GM18508 (cell line): Measurements from ENCODE around the gene GPR161.

Experiments
- ATAC-seq: cut with Tn5 transposase; IDR thresholded peaks from one replicate; pipeline ENCODE4 v1.9.1; 2021; ENCODE audit warnings: moderate number of reproducible peaks; ENCODE audit not compliant: insufficient read depth, unreplicated experiment

The GPR161 gene

DNA sequence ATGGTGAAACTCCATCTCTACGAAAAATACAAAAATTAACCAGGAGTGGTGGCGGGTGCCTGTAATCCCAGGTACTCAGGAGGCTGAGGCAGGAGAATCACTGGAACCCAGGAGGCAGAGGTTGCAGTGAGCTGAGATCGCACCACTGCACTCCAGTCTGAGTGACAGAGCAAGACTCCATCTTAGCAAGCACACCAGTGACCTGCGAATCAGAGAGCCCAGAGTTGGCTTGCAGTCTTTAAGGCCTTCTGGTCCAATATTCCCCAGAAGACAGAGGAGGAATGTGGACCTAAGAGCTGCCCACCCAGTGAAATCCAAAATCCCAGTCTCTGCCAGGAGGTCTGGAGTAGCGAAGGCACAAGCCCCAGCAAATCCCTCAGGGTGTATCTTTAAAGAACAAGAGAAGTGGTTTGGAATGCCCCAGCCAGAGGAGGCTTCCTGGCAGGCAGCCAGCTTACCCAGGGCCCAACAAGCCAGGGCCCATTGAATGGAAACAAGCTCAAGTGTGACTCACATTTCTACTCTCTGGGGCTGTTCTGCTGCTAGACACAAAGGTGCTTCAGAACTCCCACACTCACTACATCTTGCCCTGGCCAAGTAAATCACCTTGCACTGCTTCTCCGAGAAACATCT lies 23.9 kb downstream of the GPR161 start:
- ATAC-seq, result no peak

DNA sequence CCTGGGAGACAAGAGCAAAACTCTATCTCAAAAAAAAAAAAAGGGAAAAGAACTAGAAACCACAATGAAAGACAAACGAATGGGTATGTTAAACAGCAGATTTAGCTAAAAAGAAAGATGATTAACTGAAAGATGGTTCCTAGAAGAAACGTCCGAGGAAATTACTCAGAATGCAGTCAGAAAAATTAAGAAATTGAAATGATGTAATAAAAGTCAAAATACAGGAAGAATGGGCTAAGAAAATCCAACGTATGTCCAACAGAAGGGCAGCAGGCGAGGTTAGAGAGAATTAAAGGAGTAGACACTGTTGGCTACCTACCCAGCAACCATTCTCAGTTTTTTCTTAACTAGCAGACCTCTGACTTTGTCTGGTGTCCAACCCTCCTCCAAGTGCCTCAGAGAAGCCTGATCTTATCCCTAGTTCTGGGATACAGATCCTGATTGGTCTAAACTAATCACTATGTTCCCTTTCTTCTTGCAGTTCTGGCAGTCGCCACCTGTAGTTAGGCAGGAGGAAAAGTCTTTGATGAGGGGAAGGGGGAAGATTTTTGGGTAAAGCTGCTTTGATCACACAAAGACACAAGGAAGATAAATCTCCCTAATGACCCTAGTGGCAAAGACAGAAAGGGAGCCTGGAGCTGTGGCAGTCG lies 25.7 kb downstream of the GPR161 start:
- ATAC-seq, result no peak

DNA sequence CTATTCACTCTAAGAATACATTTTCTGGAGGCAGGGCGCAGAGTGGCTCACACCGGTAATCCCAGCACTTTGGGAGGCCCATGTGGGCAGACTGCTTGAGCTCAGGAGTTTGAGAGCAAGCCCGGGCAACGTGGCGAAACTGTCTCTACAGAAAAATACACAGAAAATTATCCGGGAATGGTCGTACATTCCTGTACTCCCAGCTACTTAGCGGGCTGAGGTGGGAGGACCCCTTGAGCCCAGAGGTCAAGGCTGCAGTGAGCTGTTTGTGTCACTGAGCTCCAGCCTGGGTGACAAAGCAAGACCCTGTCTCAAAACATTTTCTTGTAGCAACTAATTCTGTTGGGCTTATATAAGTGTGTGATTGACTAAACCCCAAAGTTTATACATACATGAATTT lies 30.5 kb downstream of the GPR161 start:
- no peak for ATAC-seq

DNA sequence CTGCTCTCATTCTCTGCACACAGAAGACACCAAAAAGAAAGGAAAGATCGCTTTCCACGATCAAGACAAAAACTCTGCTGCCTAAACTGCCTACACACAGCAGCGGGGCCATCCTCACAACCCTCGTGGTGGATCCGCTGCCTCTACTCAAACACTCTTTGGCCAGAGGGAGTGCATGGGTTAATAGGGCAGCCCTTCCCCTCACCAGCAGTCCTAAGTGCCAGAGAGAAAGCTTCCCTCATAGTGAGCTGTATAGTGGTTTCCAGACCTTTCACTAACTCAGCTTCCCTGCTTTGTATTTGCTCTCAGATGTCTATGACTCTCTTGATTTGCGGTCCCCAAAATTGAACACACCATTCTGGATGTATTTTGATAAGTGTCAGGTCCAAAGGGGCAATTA lies 30.9 kb downstream of the GPR161 start:
- no peak for ATAC-seq

DNA sequence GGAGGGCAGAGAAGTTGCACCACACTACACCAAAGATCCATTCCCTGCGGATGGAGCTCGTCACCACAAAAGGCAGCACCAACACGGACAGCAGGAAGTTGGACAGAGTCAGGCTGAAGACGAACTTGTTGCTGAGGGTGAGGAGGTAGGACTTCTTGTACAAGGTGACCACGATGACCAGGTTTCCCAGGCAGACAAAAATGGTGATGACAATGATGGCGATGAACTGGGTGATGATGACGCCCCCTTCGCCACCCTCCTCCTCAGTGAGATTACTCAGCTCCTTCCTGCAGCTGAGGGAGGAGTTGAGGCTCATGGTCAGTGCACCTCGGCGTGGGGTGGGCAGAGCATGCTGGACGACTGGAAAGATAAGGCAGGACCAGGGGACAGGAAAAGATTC lies 32.2 kb downstream of the GPR161 start:
- no peak for ATAC-seq

DNA sequence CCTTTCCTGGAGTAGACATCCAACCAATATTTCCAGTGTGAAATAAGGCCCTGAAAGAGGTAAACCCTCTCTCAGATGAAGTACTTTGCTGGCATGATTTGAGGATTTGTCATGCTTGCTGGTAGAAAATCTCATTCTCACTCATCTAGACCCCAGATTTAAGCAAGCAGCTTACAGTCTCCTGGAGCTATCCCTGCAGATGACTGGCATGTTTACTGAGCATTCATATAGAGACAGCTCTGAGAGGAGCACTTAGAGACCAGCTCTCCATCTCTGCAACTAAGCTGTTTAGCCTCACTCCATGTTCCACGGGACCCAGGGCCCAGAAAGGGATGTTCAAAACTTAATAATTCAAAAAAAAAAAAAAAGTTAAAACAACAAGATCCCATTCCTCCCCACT lies 34.2 kb downstream of the GPR161 start:
- ATAC-seq, result no peak

DNA sequence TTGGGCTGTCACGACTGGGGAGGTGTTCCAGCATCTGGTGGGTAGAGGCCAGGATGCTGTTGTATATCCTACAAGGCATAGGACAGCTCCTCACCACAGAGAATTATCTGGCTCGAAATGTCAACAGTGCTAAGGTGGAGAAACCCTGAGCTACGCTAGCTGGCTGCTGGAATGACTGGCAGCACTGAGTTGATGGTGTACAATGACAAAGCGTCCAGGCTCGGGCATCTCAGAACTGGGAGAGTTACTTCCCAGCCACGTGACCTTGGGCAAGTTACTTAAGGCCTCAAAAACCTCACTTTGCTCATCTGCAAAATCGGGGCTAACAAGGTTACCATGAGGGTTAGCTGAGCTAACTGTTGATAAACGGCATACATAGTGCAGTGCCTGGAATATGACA lies 35.4 kb downstream of the GPR161 start:
- no peak for ATAC-seq

DNA sequence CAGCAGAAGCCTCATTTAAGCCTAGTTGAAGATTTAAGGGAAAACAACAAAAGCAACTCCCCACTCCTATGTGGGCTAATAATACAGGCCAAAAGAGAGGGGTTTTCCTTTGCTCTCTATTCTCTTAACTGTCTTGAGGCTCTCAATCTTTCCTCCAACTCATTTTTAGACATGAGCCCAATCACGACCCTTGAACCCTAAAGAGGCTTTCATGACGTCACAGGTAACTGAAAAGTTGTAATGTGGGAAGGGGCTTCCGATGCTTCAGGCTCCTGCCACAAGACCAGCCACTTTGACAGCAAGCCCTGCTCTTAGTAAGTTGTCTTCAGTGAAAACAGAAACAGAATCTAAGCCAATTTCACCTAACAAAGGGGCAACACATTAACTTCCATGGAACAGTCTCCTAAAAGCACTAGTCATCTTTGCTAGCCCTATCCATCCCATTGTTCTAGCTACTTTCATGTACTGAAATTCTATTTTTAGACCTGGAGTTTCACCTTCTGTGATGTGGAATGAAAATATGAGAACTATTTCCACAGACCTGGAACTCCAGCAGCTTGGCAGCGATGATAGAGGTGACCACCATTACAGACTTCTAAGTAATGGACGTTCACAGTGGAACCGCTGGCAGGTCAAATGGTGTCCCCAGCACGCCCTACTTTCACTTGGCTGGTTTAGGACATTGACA lies 36.3 kb downstream of the GPR161 start:
- no peak for ATAC-seq

DNA sequence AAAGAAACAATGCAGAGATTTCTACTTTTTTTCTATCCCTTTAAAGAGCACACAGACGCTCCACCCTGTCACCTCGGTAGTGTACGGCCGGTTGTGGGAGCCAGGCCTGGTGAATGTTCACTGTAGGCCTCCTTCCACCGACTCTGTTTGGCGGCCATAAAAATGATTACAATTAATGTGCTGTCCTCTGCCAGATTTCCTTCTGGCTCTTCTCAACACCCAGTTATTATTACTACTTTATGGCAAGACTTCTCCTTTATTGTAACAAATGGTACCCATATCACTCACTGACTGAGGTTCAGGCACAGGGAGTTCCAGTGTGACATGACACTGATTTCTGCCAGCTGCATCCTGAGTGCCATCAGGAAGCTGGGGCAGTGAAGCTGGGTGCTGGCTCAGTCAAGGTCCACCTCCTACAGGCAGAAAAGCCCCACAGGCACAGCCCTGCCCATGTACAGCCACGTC lies 37.4 kb downstream of the GPR161 start:
- no peak for ATAC-seq

DNA sequence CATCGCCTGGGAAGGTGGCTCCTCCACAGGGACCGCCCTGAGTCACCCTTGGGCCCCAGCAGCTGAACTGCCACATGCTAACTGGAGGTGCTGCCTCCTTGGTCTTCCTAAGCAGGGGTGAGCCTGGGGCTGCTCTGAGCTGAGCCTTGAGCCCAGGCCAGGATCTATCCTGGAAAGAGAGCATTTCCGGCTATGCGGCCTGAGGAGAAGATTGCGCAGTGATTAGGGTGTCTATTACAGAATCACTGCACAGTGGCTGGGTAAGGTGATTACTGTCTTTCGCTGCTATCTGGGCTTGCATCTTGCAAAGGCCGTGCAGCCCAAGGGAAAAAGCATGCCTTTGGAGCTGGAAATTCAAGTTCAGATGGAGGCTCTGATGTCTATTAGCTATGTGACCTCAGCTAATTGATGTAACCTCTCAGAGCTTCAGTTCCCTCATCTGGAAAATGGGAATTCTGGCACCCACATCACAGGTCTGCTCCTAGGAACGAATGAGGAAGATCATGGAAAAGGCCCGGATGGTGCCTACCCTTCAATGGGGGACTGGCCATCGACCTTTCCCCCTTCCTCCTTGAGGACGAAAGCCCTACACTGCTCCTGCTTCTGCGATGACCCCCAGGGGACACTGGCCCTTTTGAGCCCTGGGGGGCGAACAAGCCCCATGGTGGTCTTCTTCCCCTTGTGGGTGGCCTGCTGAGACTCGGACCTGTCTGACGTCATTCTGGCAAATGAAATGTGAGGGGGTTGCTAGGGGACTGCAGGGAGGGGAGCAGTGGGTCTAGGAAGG lies 38.0 kb downstream of the GPR161 start:
- ATAC-seq, result no peak

DNA sequence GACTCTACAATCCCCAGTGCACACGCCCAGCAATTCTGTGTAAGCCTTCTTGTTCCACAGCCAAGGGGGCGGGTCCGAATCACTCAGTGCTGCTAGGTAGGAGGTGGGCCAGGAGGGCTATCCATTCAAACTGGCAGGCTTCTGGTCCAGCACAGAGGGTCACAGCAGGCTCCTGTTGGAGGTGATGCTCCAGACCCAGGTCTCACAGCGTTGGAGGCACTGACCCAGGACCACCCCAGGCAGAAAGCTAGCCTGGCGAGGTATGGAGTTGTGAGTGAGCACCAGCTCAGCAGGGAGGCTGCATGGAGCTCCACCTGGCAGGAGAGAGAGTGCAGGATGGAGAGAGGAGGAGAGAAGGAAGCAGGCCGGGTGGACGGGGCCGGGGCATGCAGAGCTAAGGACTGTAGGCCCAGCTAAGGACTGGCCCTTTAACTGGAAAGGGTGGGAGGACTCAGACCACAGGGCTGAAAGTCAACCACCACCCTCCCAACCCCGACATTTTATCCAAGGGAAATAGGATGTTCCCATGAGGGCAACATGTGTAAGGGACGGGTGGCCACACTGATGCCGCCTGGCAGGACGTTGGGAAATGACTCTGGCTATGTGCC lies 38.7 kb downstream of the GPR161 start:
- ATAC-seq, result no peak

DNA sequence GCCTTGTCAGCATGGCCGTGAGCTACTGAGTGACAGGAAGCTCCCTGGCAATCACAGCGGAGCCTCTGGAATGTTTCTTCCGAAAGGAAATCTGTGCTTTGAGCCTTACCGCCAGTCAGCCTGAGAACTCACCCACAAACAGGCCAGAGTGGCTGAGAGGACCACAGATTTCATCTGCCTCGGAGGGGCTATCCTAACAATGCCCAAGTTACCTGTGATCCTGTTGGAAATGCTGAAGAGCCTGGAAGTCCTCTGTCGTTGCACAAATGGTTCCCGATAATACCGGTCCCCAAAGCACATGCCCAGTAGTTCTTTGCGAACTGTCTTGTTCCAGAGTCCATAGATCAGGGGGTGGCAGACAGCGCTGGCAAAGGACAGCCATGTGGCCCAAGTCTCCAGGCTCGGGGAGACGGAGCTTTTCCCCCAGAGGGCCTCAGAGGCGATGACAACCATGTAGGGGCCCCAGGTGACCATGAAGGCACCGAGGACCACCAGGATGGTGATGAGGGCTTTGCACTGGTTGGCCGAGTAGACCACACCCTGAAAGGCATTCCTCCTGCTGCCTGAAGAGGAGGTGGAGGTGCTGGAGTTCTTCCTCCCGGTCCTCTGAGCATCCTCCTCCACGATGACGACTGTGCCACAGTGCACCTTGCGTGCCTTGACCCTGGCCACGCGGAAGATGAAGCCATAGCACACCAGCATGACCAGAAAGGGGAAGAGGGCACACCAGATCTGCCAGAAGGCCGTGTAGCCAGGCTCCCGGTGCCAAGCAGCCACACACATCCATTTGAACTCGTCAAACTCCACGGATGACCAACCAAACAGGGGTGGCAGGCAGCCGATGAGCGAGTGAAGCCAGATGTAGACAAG lies 40.2 kb downstream of the GPR161 start:
- no peak for ATAC-seq

DNA sequence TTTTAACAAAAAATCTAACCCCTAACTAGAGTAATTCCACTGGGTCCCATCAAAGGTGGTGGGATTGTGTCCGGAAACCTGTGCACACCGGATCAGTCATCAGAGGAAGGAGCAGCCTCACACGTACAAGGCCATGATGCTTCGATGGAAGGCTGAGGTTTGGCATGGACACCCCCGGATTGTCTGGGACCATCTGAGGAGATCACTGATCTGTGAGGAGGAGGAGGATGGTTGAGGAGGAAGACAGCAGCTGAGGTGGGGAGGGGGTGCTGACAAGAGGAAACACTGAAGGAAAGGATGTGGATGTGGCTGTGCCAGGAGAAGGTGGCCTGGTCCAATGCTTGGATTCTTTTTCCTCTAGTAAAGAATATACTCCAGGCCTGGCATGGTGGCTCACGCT lies 41.3 kb downstream of the GPR161 start:
- no peak for ATAC-seq

DNA sequence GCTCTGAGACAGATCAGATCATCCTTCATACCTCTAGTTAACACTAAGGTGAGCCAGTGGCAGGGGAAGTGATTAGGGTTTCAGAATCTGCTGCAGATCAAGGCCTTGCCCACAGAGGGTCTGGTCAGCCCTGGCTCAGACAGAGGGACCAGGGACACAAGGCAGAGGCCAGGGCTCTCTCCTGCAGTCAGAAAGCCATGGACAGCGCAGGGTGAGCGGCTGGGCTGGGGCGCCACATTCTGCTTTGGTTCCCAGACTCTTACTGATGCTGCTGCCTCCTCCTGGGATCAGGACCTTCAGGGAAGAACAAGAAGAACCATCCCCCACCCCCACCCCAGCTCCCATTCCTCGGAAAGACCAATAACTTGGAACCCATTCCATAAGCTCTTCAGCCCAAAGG lies 43.1 kb downstream of the GPR161 start:
- no peak for ATAC-seq

DNA sequence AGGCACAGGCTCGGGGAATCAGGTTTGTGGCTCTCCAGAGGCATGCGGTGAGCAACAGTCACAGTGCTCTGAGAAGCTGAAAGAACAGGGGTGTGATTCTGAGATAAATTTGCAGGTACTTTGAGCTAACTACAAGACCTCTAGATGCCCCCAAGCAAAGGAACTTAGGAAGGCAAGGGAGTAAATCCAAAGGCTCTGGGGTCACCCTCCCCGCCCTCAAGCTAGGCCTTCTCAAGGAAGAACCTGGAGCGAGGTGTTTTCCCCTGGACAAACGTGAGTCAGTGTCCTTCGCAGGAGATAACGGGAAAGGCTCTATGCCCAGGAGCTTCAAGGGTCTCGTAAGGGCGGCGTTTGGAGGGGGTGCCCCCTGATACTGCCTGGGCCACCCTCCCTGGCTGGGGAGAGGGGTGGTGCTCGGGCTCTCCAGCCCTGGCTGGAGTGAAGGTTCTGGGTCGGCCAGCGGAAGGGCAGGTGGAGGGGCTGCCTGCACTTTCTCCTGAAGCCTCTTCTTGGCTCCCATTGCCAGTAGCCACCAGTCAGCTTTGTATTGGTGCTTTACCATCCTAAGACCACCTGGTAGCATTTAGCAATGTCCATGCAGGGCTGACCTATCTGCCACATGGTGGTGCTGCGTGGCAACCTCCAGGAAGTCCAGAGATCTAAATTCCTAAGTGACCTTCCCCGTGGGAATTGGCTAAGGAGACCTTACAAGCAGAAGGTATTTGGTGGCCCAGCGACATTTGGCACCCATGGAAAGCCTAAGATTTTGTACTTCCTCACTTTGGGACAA lies 44.0 kb downstream of the GPR161 start:
- no peak for ATAC-seq

DNA sequence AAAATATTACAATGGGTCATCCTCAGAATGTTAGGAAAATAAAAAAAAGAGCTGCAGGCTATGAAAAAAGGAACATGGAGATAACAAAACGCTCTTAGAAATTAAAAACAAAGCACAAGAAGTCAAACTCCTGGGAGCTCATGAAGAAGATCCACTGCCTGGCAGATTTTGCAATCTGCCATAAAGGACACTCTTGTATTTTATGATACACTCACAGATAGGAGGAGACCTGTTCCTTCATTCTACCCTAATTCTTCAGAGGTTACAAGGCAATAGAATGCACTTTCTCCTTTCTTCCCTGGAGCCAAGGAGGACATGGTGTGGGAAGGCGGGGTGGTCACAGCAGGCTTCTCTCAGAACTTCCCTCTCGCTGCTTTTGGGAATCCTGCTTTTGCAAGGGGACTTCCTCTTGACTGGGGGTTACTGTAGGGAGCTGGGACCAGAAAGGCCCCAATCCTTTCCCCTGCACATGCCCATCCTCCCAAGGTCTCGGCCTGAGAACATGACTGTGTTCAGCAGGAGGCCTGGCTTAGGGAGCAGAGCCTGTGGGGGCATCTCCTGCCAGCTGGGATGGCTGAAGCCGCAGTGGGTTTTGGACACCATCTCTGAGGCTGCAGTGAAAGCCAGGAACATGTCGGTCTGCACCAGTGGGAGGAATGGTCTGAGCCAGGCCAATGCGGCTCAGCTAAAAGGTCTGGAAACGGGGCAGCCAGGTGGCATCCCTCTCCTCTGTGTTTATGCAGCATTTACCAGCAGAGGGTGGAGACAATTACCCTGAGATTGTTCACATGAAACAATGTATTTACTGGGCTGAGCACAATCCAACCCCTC lies 44.8 kb downstream of the GPR161 start:
- no peak for ATAC-seq

DNA sequence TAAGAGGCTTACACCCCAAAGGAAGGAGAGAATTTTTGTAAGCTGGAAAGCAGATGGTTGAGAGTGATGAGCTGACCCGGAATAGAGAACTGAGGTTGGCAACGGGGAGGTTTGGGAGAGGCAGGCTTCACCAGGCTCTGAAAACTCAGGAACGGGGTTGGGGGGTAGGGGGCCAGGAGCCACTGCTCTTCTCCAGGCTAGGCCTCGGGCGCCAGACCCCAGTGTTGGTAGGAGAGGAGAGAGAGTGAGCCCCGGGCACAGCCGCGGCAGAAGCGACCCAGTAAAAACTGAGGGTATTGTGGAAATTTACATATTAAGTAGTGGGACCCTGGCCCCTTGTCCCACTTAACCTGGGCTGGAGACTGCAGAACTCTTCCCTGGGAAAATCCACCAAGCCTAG lies 45.7 kb downstream of the GPR161 start:
- ATAC-seq, result no peak

DNA sequence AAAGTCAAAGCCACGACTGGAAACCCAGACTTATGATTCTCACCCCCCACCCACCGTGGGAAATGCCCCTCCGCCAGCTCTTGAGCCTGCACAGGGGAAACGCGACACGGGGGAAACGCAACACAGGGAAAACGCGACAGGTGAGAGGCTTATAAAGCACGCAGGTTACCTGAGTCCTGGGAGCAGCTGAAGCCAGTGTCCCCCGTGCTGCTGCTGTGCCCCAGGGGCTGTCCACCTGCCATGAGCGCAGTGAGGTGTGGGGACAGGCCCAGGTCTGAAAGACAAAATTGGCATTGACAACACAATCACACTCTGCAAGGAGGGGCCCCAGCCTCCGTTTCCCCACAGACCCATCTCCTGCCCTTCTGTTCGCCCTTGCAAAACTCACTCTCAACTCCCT lies 46.3 kb downstream of the GPR161 start:
- ATAC-seq, result no peak
